ENCODE results near the gene CSTF1.
A peak's percentile ranks its signal among the peaks of the same experiment; 100 is the strongest.
"Not testable (repeated sequence)": the region's sequence is repeated elsewhere in the genome, so short reads cannot be mapped to it uniquely, and the experiment has no call there.

Gene CSTF1

DNA sequence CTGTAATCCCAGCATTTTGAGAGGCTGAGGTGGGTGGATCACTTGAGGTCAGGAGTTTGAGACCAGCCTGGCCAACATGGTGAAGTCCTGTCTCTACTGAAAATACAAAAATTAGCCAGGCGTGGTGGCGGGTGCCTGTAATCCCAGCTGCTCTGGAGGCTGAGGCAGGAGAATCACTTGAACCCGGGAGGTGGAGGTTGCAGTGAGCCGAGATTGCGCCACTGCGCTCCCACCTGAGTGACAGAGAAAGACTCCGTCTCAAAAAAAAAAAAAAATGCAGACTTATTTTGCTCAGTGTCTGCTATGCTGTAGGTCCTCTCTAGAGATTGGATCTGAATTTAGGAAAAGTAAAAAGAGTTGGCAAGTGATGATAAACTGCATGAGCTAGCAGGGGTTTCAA is 18.8 kb downstream of the CSTF1 start:
- DNase-seq, result not testable (repeated sequence)

DNA sequence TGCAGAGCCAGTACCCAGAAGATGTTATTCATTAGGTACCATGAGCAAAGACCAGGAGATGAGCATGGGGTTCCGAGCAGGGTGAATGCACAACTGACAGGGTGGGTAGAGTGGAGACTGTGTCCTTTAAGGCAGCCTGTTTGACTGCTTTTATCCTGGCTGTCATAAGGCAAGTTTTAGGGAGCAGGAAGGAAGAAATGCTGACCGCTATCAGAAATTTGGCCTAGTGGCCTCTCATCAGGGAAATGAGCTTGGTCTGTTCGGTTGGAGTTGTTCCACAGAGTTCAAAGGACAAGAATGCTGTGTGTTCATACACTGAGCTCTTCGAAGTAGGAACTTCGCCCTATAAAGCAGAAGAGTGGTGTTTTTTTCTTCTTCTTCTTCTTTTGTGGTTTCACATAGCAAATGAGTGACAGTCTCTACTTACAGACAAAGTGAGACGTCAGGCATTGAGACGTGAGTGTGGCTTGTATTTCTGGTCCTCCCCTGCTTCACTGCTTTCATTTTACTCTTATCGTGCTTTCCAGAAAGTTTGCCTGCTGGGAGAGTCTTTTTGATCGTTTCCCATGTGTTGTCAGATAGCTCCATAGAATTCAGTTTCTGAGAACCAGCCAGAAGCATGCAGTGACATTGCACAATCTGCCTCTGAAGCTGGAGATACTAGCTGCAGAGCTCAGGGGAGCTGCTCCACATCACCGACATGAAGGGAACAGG is 19.5 kb downstream of the CSTF1 start, which contains the start of gene CASS4:
Gene CASS4, plus strand, starts transcription at position 502 of the 714 bp plus-strand sequence. Its CDS starts 199 bp downstream, at position 701.
- DNase-seq, result no peak

DNA sequence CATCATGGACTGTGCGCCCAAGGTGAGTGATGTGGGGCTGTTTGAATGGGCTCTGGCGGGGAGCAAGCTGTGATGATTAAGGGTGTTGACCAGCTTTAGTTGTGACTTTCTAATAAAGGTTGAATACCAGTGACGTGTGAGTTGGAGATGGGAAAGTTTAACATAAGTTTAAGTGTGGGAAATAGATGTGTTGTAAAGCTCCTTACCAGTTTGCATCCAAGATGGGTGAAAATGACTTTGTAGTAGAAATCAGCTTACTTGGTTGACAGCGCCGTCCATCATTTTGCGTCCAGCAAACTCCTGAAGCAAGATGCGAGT is 20.0 kb downstream of the CSTF1 start:
- DNase-seq, result no peak

- DNase-seq, result no peak
These were observed 20.5 kb downstream of the CSTF1 start for GRCh38 chr20:56412949-56413348.

- peak; percentile 66 for DNase-seq
These were observed 22.7 kb downstream of the CSTF1 start for GRCh38 chr20:56414842-56415765.

DNA sequence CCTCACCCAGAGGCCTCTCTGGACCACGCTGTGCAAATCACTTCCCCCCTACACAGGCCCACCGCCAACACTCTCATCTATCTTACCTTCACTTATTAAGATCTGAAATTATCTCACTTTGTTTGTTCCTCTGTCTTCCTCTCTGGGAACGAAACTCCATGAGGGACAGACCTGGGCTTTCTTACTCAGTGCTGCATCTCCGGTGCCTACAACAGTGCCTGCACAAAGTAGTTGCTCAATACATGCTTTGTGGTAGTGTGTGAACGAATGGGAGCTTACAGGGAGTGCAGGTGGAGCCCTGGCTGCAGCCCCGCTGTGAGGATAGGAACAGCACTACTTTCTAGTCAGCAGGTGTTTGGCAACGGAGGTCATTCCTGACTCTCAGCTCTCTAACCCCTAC is 25.0 kb downstream of the CSTF1 start:
- DNase-seq, result no peak

- DNase-seq, result no peak
These were observed 25.5 kb downstream of the CSTF1 start for GRCh38 chr20:56417911-56418310.

- DNase-seq, result no peak
These were observed 26.0 kb downstream of the CSTF1 start for GRCh38 chr20:56418385-56418861.

DNA sequence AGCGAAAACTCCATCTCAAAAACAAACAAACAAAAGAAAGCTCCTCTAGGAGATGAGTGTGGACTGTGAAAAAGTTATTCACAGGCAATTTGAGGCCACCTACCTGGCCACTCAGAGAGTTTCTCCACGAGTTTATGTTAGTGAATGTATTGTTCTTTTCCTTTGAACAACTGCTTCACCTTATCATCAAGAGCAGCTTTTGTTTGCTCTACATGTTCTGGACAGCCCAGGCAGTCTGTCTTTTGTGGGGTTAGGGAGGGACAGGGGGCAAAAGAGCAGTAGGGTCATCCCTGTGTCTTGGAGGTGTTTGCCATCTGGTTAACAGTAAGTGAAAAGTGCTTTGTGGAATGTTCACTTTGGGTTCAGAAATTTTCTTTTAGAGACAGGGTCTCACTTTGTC is 27.6 kb downstream of the CSTF1 start:
- DNase-seq, result no peak

DNA sequence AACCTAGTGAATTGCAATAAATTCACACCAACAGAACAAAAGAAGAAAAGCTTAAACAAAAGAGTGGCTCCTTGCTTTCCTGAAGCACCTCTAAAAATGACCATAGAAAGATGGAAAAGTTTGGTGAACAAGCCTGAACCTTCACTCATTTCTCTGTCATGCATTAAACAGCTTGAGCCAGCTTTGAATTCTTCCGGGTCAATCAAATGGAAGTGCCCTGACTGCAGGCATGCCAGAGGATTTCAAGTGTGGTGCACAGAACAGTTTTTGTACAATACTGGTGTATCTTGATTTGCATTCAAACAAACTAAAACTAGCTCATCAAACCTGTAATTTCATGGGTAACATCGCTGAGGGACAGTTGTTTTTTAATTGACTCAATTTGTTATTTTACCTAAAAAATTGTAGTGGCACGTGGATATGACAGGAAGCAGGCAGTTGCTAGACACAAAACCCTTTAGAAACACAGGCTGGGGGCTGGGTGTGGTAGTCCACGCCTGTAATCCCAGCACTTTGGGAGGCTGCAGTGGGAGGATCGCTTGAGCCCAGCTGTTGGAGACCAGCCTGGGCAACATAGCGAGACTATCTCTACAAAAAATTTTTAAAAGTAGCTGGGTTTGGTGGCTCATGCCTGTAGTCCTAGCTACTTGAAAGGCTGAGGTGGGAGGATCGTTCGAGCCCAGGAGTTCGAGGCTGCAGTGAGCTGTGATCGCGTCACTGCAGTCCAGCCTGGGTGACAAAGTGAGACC is 28.7 kb downstream of the CSTF1 start:
- DNase-seq, result no peak

DNA sequence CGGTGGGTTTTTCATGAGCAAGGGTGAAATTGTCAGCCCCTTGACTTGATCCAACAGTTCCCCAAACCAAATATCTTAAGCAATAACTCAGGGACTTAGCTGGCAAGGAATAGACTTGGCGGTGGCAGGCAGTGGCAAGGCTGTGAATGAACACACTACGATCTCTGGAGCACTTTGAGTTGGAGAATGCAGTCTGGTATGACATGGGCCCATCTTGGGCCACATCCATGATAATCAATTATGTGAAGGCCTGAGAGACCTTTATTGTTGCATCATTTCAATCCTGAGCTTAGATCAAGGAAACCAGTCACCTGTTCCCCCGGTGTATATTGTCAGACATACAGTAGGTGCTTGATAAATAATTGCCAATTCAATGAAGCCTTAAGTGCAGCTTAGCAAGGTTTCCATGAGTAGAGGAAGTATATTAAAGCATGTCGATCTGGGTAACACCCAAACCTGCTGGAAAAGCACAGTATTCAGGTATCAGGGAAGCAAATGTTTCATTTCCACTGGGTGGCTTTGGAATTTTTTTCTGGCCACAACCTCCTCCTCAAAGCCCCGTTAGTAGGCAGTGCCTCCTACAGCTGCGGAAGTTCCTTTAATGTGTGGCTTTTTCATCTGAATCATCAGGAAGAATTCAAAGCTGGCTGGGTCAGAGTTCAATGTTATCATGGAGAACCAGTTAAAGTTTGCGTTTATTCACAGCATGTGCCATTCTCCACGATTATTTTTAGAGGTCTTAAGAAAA is 29.8 kb downstream of the CSTF1 start:
- no peak for DNase-seq

- DNase-seq, result no peak
These were observed 30.4 kb downstream of the CSTF1 start for GRCh38 chr20:56422824-56423189.

GRCh38 chr20:56423211-56423610 is 30.8 kb downstream of the CSTF1 start:
- no peak for DNase-seq

- no peak for DNase-seq
These were observed 31.4 kb downstream of the CSTF1 start for GRCh38 chr20:56423886-56424285.

DNA sequence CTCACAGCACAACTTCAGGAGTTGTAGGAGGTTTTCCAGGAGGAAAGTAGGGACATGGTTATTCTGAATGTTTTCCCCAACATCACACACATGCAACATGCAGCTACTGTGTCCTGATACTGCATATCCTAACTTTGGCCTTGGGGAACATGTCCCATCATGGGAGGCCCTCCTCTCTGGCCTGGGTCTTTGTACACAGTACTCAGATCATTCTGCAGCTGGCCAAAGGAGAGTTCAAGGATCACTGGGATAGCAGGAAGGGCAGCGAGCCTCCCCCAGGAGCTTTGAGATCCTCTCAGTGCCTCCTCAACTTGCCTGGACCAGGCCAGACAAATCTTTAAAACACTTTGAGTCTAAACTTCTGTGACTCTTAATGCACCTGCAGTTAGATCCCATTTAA is 32.5 kb downstream of the CSTF1 start:
- DNase-seq, result no peak

GRCh38 chr20:56426026-56426425 is 33.6 kb downstream of the CSTF1 start:
- no peak for DNase-seq

DNA sequence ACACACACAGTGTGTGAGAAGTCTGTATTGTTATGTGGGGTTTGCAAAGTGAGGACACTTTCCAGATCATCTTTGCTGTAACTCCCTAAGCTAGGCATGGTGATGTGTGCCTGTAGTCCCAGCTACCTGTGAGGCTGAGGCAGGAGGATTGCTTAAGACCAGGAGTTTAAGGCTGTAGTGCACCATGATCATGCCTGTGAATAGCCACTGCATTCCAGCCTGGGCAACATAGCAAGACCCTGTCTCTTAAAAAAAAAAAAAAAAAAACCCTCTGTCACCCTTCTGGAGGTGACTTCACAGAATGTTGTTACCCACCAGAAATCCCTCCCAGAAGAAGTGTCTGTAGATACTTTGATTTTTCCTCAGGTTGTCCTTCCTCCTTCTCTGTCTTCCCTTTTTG is 34.5 kb downstream of the CSTF1 start:
- DNase-seq, result no peak

DNA sequence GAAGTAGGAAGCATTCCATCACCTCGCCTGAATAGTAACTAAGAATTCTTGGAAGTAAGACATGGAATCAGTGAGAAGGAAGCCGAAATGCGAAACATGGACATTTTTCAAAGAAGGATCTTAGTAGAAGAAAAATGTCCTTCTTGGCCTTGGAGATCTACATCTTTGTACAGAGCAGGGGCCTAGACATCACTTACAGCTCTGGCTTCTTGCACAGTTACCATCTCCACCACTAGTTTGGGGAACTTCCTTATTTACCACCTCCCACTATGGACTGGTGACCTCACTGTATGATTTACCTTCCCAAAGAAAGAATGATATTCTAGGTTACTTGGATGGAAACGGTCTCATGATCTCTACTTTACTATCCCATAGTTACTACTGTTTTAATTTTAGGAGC is 35.4 kb downstream of the CSTF1 start:
- DNase-seq, result no peak

GRCh38 chr20:56428410-56428809 is 36.0 kb downstream of the CSTF1 start:
- no peak for DNase-seq

GRCh38 chr20:56428881-56429280 is 36.4 kb downstream of the CSTF1 start:
- DNase-seq, result no peak

GRCh38 chr20:56429502-56429901 is 37.1 kb downstream of the CSTF1 start:
- DNase-seq, result peak; percentile 59

DNA sequence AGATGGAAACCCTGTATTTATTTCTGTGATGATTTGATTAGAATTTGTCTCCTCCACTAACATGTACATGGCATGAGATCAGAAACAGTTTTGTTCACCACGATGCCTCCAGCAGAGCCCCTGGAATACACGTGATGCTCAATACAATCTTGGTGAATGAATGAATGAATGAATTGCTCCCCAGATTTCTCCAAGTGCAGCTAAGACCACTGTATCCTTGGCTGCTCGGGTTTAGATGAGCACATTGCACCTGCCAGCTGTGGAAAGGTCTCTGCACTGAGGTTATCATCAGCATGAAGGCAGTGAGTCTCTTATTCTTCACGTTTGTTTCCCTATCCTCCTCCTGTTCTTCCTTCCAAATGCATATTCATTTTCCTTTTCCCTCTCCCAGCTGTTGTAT is 37.5 kb downstream of the CSTF1 start:
- no peak for DNase-seq

DNA sequence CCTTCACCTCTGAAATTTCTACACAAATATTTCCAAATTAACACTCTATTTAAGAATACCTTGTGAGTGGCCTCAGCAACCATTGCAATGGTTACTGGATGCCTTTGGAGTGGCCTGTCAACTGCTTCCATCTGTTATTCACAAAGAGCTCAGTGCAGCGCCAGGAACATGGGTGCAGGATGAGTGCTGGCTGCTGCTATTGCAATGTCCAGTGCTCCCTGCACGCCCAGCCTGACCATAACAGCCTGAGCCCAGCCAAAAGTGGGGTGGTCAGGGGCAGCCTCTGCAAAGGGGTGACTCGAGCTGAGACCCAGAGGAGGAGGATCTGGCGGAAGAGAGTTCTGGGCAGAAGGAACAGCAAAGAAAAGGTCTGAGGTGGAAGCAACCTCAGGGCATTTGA is 38.0 kb downstream of the CSTF1 start:
- no peak for DNase-seq
